HG02610 (cell line): ENCODE data around the gene FOXK2.
A peak's percentile ranks its signal among the peaks of the same experiment; 100 is the strongest.
"Not testable (repeated sequence)": the region's sequence is repeated elsewhere in the genome, so short reads cannot be mapped to it uniquely, and the experiment has no call there.

Experiments
- ATAC-seq: cut with Tn5 transposase; IDR thresholded peaks from one replicate; pipeline ENCODE4 v1.9.1; 2021; ENCODE audit warnings: mild to moderate bottlenecking, moderate library complexity; ENCODE audit not compliant: unreplicated experiment

FOXK2 gene

GRCh38 chr17:82494236-82495055 is 25.1 kb upstream of the FOXK2 start:
- ATAC-seq: peak; percentile 77

- ATAC-seq: no peak
These were observed 23.5 kb upstream of the FOXK2 start for GRCh38 chr17:82495844-82496528.

- ATAC-seq: no peak
These were observed 22.8 kb upstream of the FOXK2 start for GRCh38 chr17:82496529-82497434.

- no peak for ATAC-seq
These were observed 21.8 kb upstream of the FOXK2 start for GRCh38 chr17:82497483-82498405.

GRCh38 chr17:82502207-82502606 is 17.3 kb upstream of the FOXK2 start:
- ATAC-seq: no peak

- ATAC-seq: no peak
These were observed 16.3 kb upstream of the FOXK2 start for GRCh38 chr17:82503094-82503727.

GRCh38 chr17:82503728-82504308 is 15.7 kb upstream of the FOXK2 start:
- no peak for ATAC-seq

- no peak for ATAC-seq
These were observed 14.2 kb upstream of the FOXK2 start for GRCh38 chr17:82505296-82505695.

- peak; percentile 82 for ATAC-seq
These were observed 13.1 kb upstream of the FOXK2 start for GRCh38 chr17:82506402-82506801.

- no peak for ATAC-seq
These were observed 11.8 kb upstream of the FOXK2 start for GRCh38 chr17:82507631-82508175.

GRCh38 chr17:82511642-82512041 is 7.9 kb upstream of the FOXK2 start:
- ATAC-seq: not testable (repeated sequence)

- not testable (repeated sequence) for ATAC-seq
These were observed 5.7 kb upstream of the FOXK2 start for GRCh38 chr17:82513864-82514263.

- no peak for ATAC-seq
These were observed 2.2 kb upstream of the FOXK2 start for GRCh38 chr17:82517230-82517865.

- no peak for ATAC-seq
These were observed 705 bp downstream of the FOXK2 start for GRCh38 chr17:82519971-82520903.

GRCh38 chr17:82524540-82524939 is 5.0 kb downstream of the FOXK2 start:
- ATAC-seq: no peak

GRCh38 chr17:82525712-82526111 is 6.2 kb downstream of the FOXK2 start:
- no peak for ATAC-seq

- no peak for ATAC-seq
These were observed 8.4 kb downstream of the FOXK2 start for GRCh38 chr17:82527898-82528297.
